Measurements from ENCODE around the gene PFKL. TPM values are rescaled to one million over a fixed set of nuclear protein-coding genes. Genes with fewer than 3 reads are reported as not detected.
A peak's percentile ranks its signal among the peaks of the same experiment; 100 is the strongest.

PFKL gene
- total and polyA plus RNA-seq, 4 donors: 48.0 to 115 (median 103) TPM

DNA sequence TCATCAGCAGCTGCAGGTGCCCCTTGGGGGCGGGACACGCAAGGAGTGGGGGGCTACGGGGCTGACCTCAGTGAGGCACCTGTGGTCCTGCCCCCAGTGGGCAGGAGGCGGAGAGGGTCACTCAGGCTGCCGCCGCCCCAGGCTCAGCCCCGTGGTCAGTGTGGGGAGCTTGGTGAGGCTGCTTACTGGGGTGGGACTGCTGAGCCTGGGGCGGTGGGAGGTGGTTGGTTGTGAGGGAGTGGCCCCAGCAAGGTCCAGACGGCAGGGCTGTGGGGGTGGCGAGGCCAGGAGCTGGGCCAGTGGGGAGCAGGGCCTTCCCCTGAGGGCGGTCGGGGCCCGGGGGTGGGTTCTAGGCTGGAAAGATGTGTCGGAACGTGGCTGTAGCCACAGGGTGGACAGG lies 14.3 kb downstream of the PFKL start:
- Histone ChIP-seq H3K36me3 (ENCODE audit: control insufficient read depth in 1 of 2, insufficient read depth in 2 of 2, low read length in 1 of 2) (peaks cover 0 to 6% of the 10 kb centered on the region in 2 donors), H3K9me3 (ENCODE audit: control insufficient read depth, low read length) (no peaks in the 10 kb centered on the region), H3K27me3 (ENCODE audit: control insufficient read depth in 1 of 2, insufficient read depth in 2 of 2, low read length in 1 of 2) (no peaks in the 10 kb centered on the region), H3K27ac (ENCODE audit: low read depth in 1 of 2, low read length in 2 of 2) (no peak overlapping the region), H3K4me3 (ENCODE audit: low read length in 2 of 2) (no peak overlapping the region), H3K4me1 (ENCODE audit: control insufficient read depth in 1 of 2, insufficient read depth in 2 of 2, low read length in 2 of 2) (no peaks in the 10 kb centered on the region)
- intact Hi-C loops (cut with DNase I): no loop called here
- 86 to 90% methylated on average over 15 of the region's 15 CpGs for WGBS, 2 donors
- DNase-seq (no peak), ATAC-seq (ENCODE audit: low FRiP score) (no peak)

DNA sequence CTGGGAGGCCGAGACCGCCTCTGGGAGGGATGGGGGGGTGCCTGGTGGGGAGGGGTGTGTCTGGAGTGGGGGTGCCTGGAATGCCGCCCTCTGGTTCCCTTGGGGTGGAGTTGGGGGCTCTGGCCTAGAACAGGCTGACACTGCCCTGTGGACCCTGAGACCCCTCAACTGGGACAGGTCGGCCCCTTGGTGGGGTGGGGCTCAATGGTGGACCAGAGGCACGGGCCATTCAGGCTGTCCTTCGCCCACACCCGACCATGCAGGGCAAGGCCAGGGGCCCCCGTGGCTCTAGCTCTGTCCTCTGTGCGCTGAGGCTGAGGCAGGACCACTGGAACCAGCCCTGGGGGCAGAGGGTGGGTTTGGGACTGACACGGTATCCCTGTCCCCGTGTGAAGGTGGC lies 14.7 kb downstream of the PFKL start:
- DNase-seq: no peak
- Histone ChIP-seq H3K27me3 (ENCODE audit: control insufficient read depth in 1 of 2, insufficient read depth in 2 of 2, low read length in 1 of 2) (no peaks in the 10 kb centered on the region), H3K9me3 (ENCODE audit: control insufficient read depth, low read length) (no peaks in the 10 kb centered on the region), H3K36me3 (ENCODE audit: control insufficient read depth in 1 of 2, insufficient read depth in 2 of 2, low read length in 1 of 2) (peaks cover 0 to 6% of the 10 kb centered on the region in 2 donors), H3K4me3 (ENCODE audit: low read length in 2 of 2) (no peak overlapping the region), H3K4me1 (ENCODE audit: control insufficient read depth in 1 of 2, insufficient read depth in 2 of 2, low read length in 2 of 2) (no peaks in the 10 kb centered on the region), H3K27ac (ENCODE audit: low read depth in 1 of 2, low read length in 2 of 2) (no peak overlapping the region)
- ATAC-seq (ENCODE audit: low FRiP score): peak; percentile 3
- intact Hi-C loops (cut with DNase I): no loop called here
- WGBS, 2 donors: 90 to 94% methylated on average over 11 of the region's 11 CpGs

DNA sequence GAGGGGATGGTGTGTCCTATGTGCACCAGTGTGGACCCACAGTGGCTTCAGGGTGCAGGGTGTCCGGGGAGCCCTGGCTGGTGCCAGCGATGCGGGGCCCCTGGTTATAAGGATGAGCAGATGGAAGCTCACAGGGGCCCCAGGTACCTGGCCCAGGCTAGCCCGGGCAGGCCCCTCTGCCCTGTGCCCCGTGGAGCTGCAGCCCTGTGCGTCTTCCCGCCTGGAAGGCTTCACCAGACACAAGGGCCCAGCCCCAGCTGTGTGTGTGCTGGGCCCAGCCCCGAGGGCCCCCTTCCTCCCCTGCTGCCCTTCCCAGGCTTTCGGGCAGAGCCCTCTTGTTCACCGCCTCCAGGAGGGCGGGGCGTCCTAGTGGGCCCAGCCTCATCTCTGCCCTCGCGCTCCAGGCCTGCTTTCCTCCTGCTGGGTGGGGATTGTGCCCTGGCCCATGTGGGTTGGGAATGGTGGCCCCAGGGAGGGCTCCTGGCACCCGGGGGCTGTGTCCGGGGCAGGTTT lies 15.9 kb downstream of the PFKL start:
- no peak overlapping the region for H3K27ac ChIP-seq (ENCODE audit: low read depth in 1 of 2, low read length in 2 of 2)
- intact Hi-C loops (cut with DNase I): no loop called here
- WGBS, 2 donors: 91 to 92% methylated on average over 16 of the region's 16 CpGs

DNA sequence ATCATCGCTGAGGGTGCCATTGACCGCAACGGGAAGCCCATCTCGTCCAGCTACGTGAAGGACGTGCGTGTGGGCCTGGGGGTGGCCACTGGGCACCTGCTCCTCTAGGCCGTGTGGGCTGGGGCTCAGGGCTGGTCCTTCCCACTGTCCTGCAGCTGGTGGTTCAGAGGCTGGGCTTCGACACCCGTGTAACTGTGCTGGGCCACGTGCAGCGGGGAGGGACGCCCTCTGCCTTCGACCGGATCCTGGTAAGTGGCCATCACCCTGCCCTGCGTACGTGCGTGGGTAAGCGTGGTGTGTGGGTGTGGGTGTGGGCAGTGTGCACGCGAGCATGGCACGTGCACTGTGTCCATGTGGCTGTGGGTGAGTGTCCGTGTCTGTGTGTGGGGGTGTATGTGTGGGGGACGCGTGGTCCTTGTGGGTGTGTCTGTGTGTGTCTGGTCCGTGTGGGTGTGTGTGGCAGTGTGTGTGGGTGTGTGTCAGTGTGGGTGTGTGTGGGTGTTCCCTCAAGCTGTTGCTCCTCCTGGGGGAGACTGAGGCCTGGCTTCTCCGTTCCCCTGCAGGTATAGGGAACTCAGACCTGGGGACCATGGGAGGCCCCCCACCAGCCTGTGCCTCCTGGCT lies 16.5 kb downstream of the PFKL start:
- WGBS, 2 donors: 89 to 90% methylated on average over 27 of the region's 27 CpGs

More for the DNA sequence above, 15.9 kb downstream of the PFKL start:
- Histone ChIP-seq H3K9me3 (ENCODE audit: control insufficient read depth, low read length) (no peaks in the 10 kb centered on the region), H3K36me3 (ENCODE audit: control insufficient read depth in 1 of 2, insufficient read depth in 2 of 2, low read length in 1 of 2) (peaks cover 0 to 6% of the 10 kb centered on the region in 2 donors), H3K4me3 (ENCODE audit: low read length in 2 of 2) (no peak overlapping the region), H3K27me3 (ENCODE audit: control insufficient read depth in 1 of 2, insufficient read depth in 2 of 2, low read length in 1 of 2) (no peaks in the 10 kb centered on the region), H3K4me1 (ENCODE audit: control insufficient read depth in 1 of 2, insufficient read depth in 2 of 2, low read length in 2 of 2) (no peaks in the 10 kb centered on the region)
- DNase-seq (no peak), ATAC-seq (ENCODE audit: low FRiP score) (no peak)

DNA sequence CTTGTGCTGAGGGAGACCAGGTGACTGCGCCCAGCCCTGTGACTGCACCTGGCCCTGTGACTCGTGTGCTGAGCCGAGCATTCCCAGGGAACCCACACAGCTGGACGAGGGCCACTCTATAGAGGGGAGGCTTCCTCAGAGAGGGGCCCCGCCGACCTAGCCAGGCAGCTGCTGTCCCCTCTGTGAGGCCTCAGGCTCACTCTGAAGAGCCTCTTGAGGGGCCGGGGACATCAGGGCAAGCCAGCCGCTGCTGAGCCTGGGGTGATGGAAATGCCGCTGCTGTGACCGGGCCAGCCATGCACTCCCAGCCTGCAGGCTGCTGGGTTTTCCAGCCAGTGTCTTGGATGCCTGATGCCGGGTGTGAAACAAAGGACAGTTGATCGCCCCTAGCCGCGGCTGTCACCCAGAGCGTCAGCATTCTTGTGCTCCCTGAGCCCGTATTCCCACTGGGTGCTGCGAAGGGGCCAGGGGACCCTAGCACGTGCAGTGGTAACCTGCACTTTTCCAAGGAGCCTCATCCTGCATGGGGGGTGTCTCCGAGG lies 17.5 kb downstream of the PFKL start:
- Histone ChIP-seq H3K27ac (ENCODE audit: low read depth in 1 of 2, low read length in 2 of 2) (no peak overlapping the region), H3K9me3 (ENCODE audit: control insufficient read depth, low read length) (no peaks in the 10 kb centered on the region), H3K4me3 (ENCODE audit: low read length in 2 of 2) (no peak overlapping the region), H3K27me3 (ENCODE audit: control insufficient read depth in 1 of 2, insufficient read depth in 2 of 2, low read length in 1 of 2) (no peaks in the 10 kb centered on the region), H3K4me1 (ENCODE audit: control insufficient read depth in 1 of 2, insufficient read depth in 2 of 2, low read length in 2 of 2) (no peaks in the 10 kb centered on the region), H3K36me3 (ENCODE audit: control insufficient read depth in 1 of 2, insufficient read depth in 2 of 2, low read length in 1 of 2) (peaks cover 0 to 3% of the 10 kb centered on the region in 2 donors)
- 92 to 94% methylated on average over 19 of the region's 19 CpGs for WGBS, 2 donors
- intact Hi-C loops (cut with DNase I): no loop called here
- no peak for ATAC-seq (ENCODE audit: low FRiP score)
- DNase-seq: no peak

More for the DNA sequence above, 16.5 kb downstream of the PFKL start:
- H3K27ac ChIP-seq (ENCODE audit: low read depth in 1 of 2, low read length in 2 of 2): no peak overlapping the region
- no peaks in the 10 kb centered on the region for H3K4me1 ChIP-seq (ENCODE audit: control insufficient read depth in 1 of 2, insufficient read depth in 2 of 2, low read length in 2 of 2)
- ATAC-seq (ENCODE audit: low FRiP score) (no peak), DNase-seq (no peak)
- intact Hi-C loops (cut with DNase I): no loop called here
- H3K4me3 ChIP-seq (ENCODE audit: low read length in 2 of 2): no peak overlapping the region
- peaks cover 0 to 3% of the 10 kb centered on the region in 2 donors for H3K36me3 ChIP-seq (ENCODE audit: control insufficient read depth in 1 of 2, insufficient read depth in 2 of 2, low read length in 1 of 2)
- H3K27me3 ChIP-seq (ENCODE audit: control insufficient read depth in 1 of 2, insufficient read depth in 2 of 2, low read length in 1 of 2): no peaks in the 10 kb centered on the region
- H3K9me3 ChIP-seq (ENCODE audit: control insufficient read depth, low read length): no peaks in the 10 kb centered on the region

DNA sequence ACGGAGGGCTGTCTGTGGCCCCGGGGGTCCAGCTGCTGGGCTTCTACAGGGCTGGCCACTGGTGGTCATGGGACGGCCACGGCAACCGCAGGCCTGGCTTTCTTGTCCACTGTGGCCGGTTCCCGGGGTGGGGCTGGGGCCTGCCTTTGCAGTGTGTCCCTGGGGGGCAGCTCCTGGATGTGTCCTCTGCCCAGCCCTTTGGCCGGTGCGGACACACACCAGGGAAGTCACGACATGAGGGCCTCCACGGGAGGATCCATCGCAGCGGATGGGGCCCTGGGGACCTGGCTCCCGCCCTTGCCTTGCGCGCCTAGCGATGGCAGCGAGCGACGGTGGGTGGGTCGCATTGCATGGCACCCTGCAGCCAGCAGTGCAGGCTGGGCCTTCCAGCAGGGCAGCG lies 18.0 kb downstream of the PFKL start:
- Histone ChIP-seq H3K4me1 (ENCODE audit: control insufficient read depth in 1 of 2, insufficient read depth in 2 of 2, low read length in 2 of 2) (no peaks in the 10 kb centered on the region), H3K4me3 (ENCODE audit: low read length in 2 of 2) (no peak overlapping the region), H3K9me3 (ENCODE audit: control insufficient read depth, low read length) (no peaks in the 10 kb centered on the region), H3K27ac (ENCODE audit: low read depth in 1 of 2, low read length in 2 of 2) (no peak overlapping the region), H3K36me3 (ENCODE audit: control insufficient read depth in 1 of 2, insufficient read depth in 2 of 2, low read length in 1 of 2) (peaks cover 0 to 2% of the 10 kb centered on the region in 2 donors), H3K27me3 (ENCODE audit: control insufficient read depth in 1 of 2, insufficient read depth in 2 of 2, low read length in 1 of 2) (no peaks in the 10 kb centered on the region)
- intact Hi-C loops (cut with DNase I): no loop called here
- WGBS, 2 donors: 93 to 94% methylated on average over 22 of the region's 22 CpGs
- ATAC-seq (ENCODE audit: low FRiP score) (no peak), DNase-seq (no peak)

DNA sequence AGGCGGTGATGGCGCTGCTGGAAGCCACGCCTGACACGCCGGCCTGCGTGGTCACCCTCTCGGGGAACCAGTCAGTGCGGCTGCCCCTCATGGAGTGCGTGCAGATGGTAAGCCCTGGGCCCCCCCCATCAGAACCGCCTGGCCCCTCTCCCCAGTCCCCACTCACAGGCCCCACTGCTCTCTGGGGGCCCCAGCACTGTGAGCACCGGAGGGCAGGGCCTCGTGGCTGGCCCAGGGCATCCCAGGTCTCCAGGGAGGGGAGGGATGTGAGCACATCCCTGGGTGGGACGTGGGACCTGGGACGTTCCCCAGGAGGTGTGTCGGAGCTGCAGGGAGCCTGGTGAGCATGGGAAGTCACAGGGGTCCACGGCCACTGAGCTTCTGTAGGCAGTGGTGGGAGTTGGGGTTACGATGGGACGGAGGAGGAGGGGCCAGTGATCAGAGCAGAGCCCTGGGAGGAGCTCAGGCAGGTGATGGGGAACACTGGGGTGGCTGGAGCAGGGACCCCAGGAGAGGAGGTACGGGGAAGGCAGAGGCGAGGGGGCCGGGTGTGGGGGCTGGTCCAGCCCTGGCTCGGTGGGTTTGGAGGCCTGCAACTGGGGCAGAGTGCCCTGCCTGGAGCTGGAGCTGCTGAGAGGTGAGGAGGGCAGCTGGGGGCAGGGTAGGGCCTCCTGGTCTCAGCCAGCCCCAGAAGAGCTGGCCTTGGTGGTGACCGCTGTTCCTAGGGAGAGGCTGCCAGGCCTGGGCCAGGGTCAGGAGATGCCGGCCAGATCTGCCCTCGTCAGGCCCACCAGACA lies 18.8 kb downstream of the PFKL start:
- no peak for DNase-seq
- Histone ChIP-seq H3K4me1 (ENCODE audit: control insufficient read depth in 1 of 2, insufficient read depth in 2 of 2, low read length in 2 of 2) (no peaks in the 10 kb centered on the region), H3K9me3 (ENCODE audit: control insufficient read depth, low read length) (no peaks in the 10 kb centered on the region), H3K27me3 (ENCODE audit: control insufficient read depth in 1 of 2, insufficient read depth in 2 of 2, low read length in 1 of 2) (no peaks in the 10 kb centered on the region), H3K4me3 (ENCODE audit: low read length in 2 of 2) (no peak overlapping the region), H3K27ac (ENCODE audit: low read depth in 1 of 2, low read length in 2 of 2) (no peak overlapping the region), H3K36me3 (ENCODE audit: control insufficient read depth in 1 of 2, insufficient read depth in 2 of 2, low read length in 1 of 2) (no peaks in the 10 kb centered on the region)
- WGBS, 2 donors: 91 to 94% methylated on average over 24 to 25 of the region's 25 CpGs
- ATAC-seq (ENCODE audit: low FRiP score): no peak
- intact Hi-C loops (cut with DNase I): no loop called here

DNA sequence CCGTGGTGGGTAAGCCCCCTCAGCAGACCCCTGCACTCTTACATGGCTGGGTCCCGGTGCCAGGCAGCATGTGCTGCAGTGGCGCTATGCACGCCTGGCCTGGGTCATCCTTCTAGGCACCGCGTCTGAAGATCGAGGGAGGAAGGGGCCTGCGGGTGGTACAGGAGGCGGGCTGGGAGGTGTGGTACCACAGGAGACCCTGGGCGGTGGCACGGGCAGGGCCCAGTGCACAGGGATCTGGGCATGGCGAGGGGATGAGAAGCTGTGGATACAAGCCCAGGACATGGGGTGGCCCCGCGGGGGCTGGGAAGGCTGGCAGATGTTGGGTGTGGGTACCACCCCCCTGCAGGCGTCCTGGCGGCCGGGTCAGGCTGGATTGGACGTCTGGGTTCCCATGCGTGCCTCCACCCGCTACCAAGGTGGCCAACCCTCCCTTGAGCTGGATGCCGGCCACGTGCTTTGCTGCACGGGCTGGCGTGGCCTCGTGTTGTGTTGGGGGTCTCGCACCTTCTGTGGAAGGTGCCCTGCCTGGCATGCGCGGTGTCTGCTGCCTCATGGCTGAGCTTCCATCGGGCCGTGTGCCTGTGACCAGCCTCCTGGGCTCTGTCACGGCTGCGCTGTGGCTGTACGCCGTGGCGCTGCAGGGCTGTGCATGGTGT lies 19.7 kb downstream of the PFKL start:
- Histone ChIP-seq H3K9me3 (ENCODE audit: control insufficient read depth, low read length) (no peaks in the 10 kb centered on the region), H3K27me3 (ENCODE audit: control insufficient read depth in 1 of 2, insufficient read depth in 2 of 2, low read length in 1 of 2) (no peaks in the 10 kb centered on the region), H3K4me1 (ENCODE audit: control insufficient read depth in 1 of 2, insufficient read depth in 2 of 2, low read length in 2 of 2) (no peaks in the 10 kb centered on the region), H3K36me3 (ENCODE audit: control insufficient read depth in 1 of 2, insufficient read depth in 2 of 2, low read length in 1 of 2) (no peaks in the 10 kb centered on the region), H3K27ac (ENCODE audit: low read depth in 1 of 2, low read length in 2 of 2) (no peak overlapping the region), H3K4me3 (ENCODE audit: low read length in 2 of 2) (no peak overlapping the region)
- ATAC-seq (ENCODE audit: low FRiP score) (no peak), DNase-seq (no peak)
- WGBS, 2 donors: 92% methylated on average over 35 of the region's 35 CpGs
- intact Hi-C loops (cut with DNase I): no loop called here

Data from aorta (tissue), 5 donors.